IgD-negative memory B cell (primary cell): ENCODE data around the gene DPEP3. TPM values are rescaled to one million over a fixed set of nuclear protein-coding genes. Genes with fewer than 3 reads are reported as not detected.
"Not testable (repeated sequence)": the region's sequence is repeated elsewhere in the genome, so short reads cannot be mapped to it uniquely, and the experiment has no call there.

Experiments used
- H3K27ac Mint-ChIP-seq, 3 donors: one replicate each; pipeline ENCODE4 v1.8.0; 2020 to 2022; ENCODE audit warnings: mild to moderate bottlenecking in 3 of 3, mixed read lengths in 3 of 3, moderate library complexity in 1 of 3
- H3K27me3 Mint-ChIP-seq: one replicate; pipeline ENCODE4 v1.8.0; 2021; ENCODE audit warnings: mixed read lengths
- H3K36me3 Mint-ChIP-seq: one replicate; pipeline ENCODE4 v1.8.0; 2020; ENCODE audit warnings: mild to moderate bottlenecking, mixed read lengths
- H3K4me1 Mint-ChIP-seq, 3 donors: one replicate each; pipeline ENCODE4 v1.8.0; 2020 to 2022; ENCODE audit warnings: mixed read lengths in 3 of 3, mild to moderate bottlenecking in 1 of 3
- H3K4me3 Mint-ChIP-seq, 4 donors: one replicate each; pipeline ENCODE4 v1.8.0; 2020 to 2022; ENCODE audit warnings: mild to moderate bottlenecking in 4 of 4, mixed read lengths in 4 of 4, moderate library complexity in 3 of 4
- H3K9me3 Mint-ChIP-seq, 3 donors: one replicate each; pipeline ENCODE4 v1.8.0; 2020 to 2021; ENCODE audit warnings: mixed read lengths in 3 of 3, mild to moderate bottlenecking in 1 of 3
- polyA plus RNA-seq: library from polyadenylated mRNA; unstranded; fragments of 300-500 nt; fragmentation: Illumina TruSeq; gene quantifications from one replicate; pipeline ENCODE4 v1.2.3, GENCODE V29; 2021

Gene DPEP3
- polyA plus RNA-seq, 1 donor from 2014 or later, result not detected

- peaks cover 32 to 38% (median 33%) of the 10 kb centered on the region in 3 donors for H3K4me1 Mint-ChIP-seq
- H3K4me3 Mint-ChIP-seq, result peak overlapping the region; percentile 93 to 97 (median 94)
- H3K36me3 Mint-ChIP-seq, result peaks cover 4% of the 10 kb centered on the region
- H3K27me3 Mint-ChIP-seq, result no peaks in the 10 kb centered on the region
- peak overlapping the region; percentile 91 to 97 (median 92) for H3K27ac Mint-ChIP-seq
- H3K9me3 Mint-ChIP-seq, result no peaks in the 10 kb centered on the region
Observed at GRCh38 chr16:67999985-68000384, 19.7 kb upstream of the DPEP3 start.

- H3K27me3 Mint-ChIP-seq, H3K36me3 Mint-ChIP-seq, H3K9me3 Mint-ChIP-seq: not testable (repeated sequence)
- H3K4me1 Mint-ChIP-seq, result peaks cover 29 to 38% (median 34%) of the 10 kb centered on the region in 3 donors
- peak within 1 kb of the TSS; percentile 93 to 97 (median 94) for H3K4me3 Mint-ChIP-seq
- H3K27ac Mint-ChIP-seq, result peak within 1 kb of the TSS; percentile 91 to 97 (median 92)
Observed at GRCh38 chr16:67998779-67999688, 18.7 kb upstream of the DPEP3 start, which contains the start of gene DPEP2. Gene DPEP2, minus strand, starts transcription at chr16:67999484. Its CDS starts 6,272 bp downstream, at chr16:67993212.

- H3K27me3 Mint-ChIP-seq, H3K9me3 Mint-ChIP-seq: not testable (repeated sequence)
Observed at GRCh38 chr16:67998231-67998778, 18.0 kb upstream of the DPEP3 start.

GRCh38 chr16:67996666-67997065 lies 16.4 kb upstream of the DPEP3 start:
- H3K27ac Mint-ChIP-seq, result peak overlapping the region; percentile 66 to 98 (median 97)
- no peak overlapping the region for H3K4me3 Mint-ChIP-seq
- H3K4me1 Mint-ChIP-seq, result peaks cover 30 to 45% (median 43%) of the 10 kb centered on the region in 3 donors
- no peaks in the 10 kb centered on the region for H3K9me3 Mint-ChIP-seq
- no peaks in the 10 kb centered on the region for H3K27me3 Mint-ChIP-seq
- peaks cover 4% of the 10 kb centered on the region for H3K36me3 Mint-ChIP-seq

More at GRCh38 chr16:67998231-67998778, 18.0 kb upstream of the DPEP3 start:
- Mint-ChIP-seq H3K27ac (peak overlapping the region in 2 of 3 donors; percentile 91 to 97), H3K4me3 (peak overlapping the region; percentile 93 to 97 (median 94)), H3K4me1 (peaks cover 36 to 43% (median 38%) of the 10 kb centered on the region in 3 donors)
- not testable (repeated sequence) for H3K36me3 Mint-ChIP-seq

- Mint-ChIP-seq H3K27me3 (no peaks in the 10 kb centered on the region), H3K4me1 (peaks cover 28 to 44% (median 42%) of the 10 kb centered on the region in 3 donors), H3K27ac (peak overlapping the region; percentile 91 to 98 (median 97)), H3K9me3 (no peaks in the 10 kb centered on the region), H3K36me3 (peaks cover 3% of the 10 kb centered on the region), H3K4me3 (peak overlapping the region; percentile 34 to 88 (median 77))
Observed at GRCh38 chr16:67995423-67995822, 15.1 kb upstream of the DPEP3 start.

GRCh38 chr16:67994040-67994408 lies 13.7 kb upstream of the DPEP3 start:
- not testable (repeated sequence) for H3K36me3 Mint-ChIP-seq, H3K27me3 Mint-ChIP-seq, H3K9me3 Mint-ChIP-seq
- Mint-ChIP-seq H3K27ac (peak overlapping the region; percentile 96 to 98 (median 97)), H3K4me3 (peak overlapping the region; percentile 71 to 91 (median 86)), H3K4me1 (peaks cover 25 to 34% (median 30%) of the 10 kb centered on the region in 3 donors)

- Mint-ChIP-seq H3K27me3 (no peaks in the 10 kb centered on the region), H3K27ac (peak overlapping the region; percentile 96 to 98 (median 97)), H3K4me1 (peaks cover 25 to 30% (median 27%) of the 10 kb centered on the region in 3 donors), H3K36me3 (no peaks in the 10 kb centered on the region), H3K9me3 (no peaks in the 10 kb centered on the region), H3K4me3 (peak overlapping the region; percentile 71 to 91 (median 86))
Observed at GRCh38 chr16:67993207-67994039, 13.1 kb upstream of the DPEP3 start.

- peak overlapping the region; percentile 70 to 85 (median 72) for H3K4me3 Mint-ChIP-seq
- H3K36me3 Mint-ChIP-seq, result no peaks in the 10 kb centered on the region
- H3K27ac Mint-ChIP-seq, result peak overlapping the region; percentile 96 to 98 (median 97)
- no peaks in the 10 kb centered on the region for H3K27me3 Mint-ChIP-seq
- H3K9me3 Mint-ChIP-seq, result no peaks in the 10 kb centered on the region
- peaks cover 25 to 32% (median 28%) of the 10 kb centered on the region in 3 donors for H3K4me1 Mint-ChIP-seq
Observed at GRCh38 chr16:67992661-67993206, 12.4 kb upstream of the DPEP3 start.

- H3K9me3 Mint-ChIP-seq, result no peaks in the 10 kb centered on the region
- peaks cover 18 to 32% (median 22%) of the 10 kb centered on the region in 3 donors for H3K4me1 Mint-ChIP-seq
- no peaks in the 10 kb centered on the region for H3K36me3 Mint-ChIP-seq
- peak overlapping the region in 1 of 4 donors; percentile 25 for H3K4me3 Mint-ChIP-seq
- peak overlapping the region; percentile 3 to 44 (median 37) for H3K27ac Mint-ChIP-seq
- no peaks in the 10 kb centered on the region for H3K27me3 Mint-ChIP-seq
Observed at GRCh38 chr16:67990018-67990386, 9.7 kb upstream of the DPEP3 start.

- Mint-ChIP-seq H3K27ac (peak overlapping the region; percentile 37 to 87 (median 44)), H3K4me3 (peak overlapping the region in 1 of 4 donors; percentile 25), H3K4me1 (peaks cover 20 to 36% (median 24%) of the 10 kb centered on the region in 3 donors), H3K36me3 (no peaks in the 10 kb centered on the region), H3K9me3 (no peaks in the 10 kb centered on the region), H3K27me3 (no peaks in the 10 kb centered on the region)
Observed at GRCh38 chr16:67989322-67990017, 9.2 kb upstream of the DPEP3 start.

- no peaks in the 10 kb centered on the region for H3K36me3 Mint-ChIP-seq
- H3K27ac Mint-ChIP-seq, result peak overlapping the region in 2 of 3 donors; percentile 26 to 76
- H3K9me3 Mint-ChIP-seq, result no peaks in the 10 kb centered on the region
- no peaks in the 10 kb centered on the region for H3K27me3 Mint-ChIP-seq
- H3K4me3 Mint-ChIP-seq, result peak overlapping the region in 3 of 4 donors; percentile 6 to 81 (median 15)
- peaks cover 19 to 32% (median 23%) of the 10 kb centered on the region in 3 donors for H3K4me1 Mint-ChIP-seq
Observed at GRCh38 chr16:67988675-67989074, 8.4 kb upstream of the DPEP3 start.

GRCh38 chr16:67987460-67988160 lies 7.3 kb upstream of the DPEP3 start:
- peaks cover 23 to 34% (median 26%) of the 10 kb centered on the region in 3 donors for H3K4me1 Mint-ChIP-seq
- no peaks in the 10 kb centered on the region for H3K36me3 Mint-ChIP-seq
- no peaks in the 10 kb centered on the region for H3K27me3 Mint-ChIP-seq
- H3K4me3 Mint-ChIP-seq, result no peak overlapping the region
- peak overlapping the region; percentile 34 to 74 (median 60) for H3K27ac Mint-ChIP-seq
- no peaks in the 10 kb centered on the region for H3K9me3 Mint-ChIP-seq

- Mint-ChIP-seq H3K9me3 (no peaks in the 10 kb centered on the region), H3K4me1 (peaks cover 21 to 34% (median 23%) of the 10 kb centered on the region in 3 donors), H3K27me3 (no peaks in the 10 kb centered on the region), H3K27ac (peak overlapping the region in 1 of 3 donors; percentile 34), H3K4me3 (no peak overlapping the region), H3K36me3 (no peaks in the 10 kb centered on the region)
Observed at GRCh38 chr16:67986949-67987348, 6.7 kb upstream of the DPEP3 start.
